ENCODE data around the gene ZNF668. TPM values are rescaled to one million over a fixed set of nuclear protein-coding genes. Genes with fewer than 3 reads are reported as not detected.

Gene ZNF668
- total and polyA plus RNA-seq, 4 donors, result 6.0 to 10.3 (median 7.0) TPM

DNA sequence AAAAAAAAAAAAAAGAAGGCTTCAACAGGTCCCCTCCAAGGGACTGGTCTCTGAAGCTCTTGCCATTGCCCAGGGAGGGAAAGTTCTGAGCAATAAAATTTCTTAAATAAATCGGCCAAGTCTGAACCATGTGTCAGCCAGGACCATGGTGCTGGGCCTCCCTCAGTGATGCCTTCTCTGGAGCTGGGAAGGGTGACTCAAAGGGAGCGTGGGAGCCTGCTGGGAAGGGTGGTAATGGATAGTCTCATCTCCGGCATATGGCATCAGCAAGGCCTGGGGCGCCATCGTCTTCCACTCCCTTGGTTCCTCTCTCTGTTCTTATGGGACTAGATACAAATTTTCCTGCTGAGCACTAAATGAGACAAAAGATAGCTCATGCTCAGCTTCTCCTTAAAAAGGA, 18.3 kb upstream of the ZNF668 start:
- Histone ChIP-seq H3K4me1 (ENCODE audit: control insufficient read depth in 1 of 2, insufficient read depth in 2 of 2, low read length in 2 of 2) (no peaks in the 10 kb centered on the region), H3K27me3 (ENCODE audit: control insufficient read depth in 1 of 2, insufficient read depth in 2 of 2, low read length in 1 of 2) (no peaks in the 10 kb centered on the region), H3K27ac (ENCODE audit: low read depth in 1 of 2, low read length in 2 of 2) (no peak overlapping the region), H3K36me3 (ENCODE audit: control insufficient read depth in 1 of 2, insufficient read depth in 2 of 2, low read length in 1 of 2) (no peaks in the 10 kb centered on the region), H3K9me3 (ENCODE audit: control insufficient read depth, low read length) (no peaks in the 10 kb centered on the region), H3K4me3 (ENCODE audit: low read length in 2 of 2) (no peak overlapping the region)
- ATAC-seq (ENCODE audit: low FRiP score) (no peak), DNase-seq (no peak)
- intact Hi-C loops (cut with DNase I), result loop anchor here in 1 of 2 donors (5.0 kb wide), 1 partner anchor 105 kb away; the partner anchor contains the start of gene HSD3B7
- WGBS, 2 donors, result 90 to 93% methylated on average over 5 of the region's 5 CpGs

DNA sequence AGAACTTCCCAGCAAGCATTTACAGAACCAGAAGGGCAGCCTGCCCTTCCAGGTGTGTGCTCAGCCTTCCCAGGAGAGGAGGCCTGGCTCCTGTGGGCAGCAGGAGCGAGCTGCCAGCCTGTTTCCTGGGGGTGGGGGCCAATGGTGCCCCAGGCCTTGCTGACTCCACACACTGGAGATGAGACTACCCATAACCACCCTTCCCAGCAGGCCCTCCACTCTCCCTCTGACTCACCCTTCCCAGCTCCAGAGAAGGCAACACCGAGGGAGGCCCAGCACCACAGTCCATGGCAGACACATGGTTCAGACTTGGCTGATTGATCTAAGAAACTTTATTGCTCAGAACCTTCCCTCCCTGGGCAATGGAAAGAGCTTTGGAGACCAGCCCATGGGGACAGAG, 16.5 kb upstream of the ZNF668 start:
- Histone ChIP-seq H3K4me1 (ENCODE audit: control insufficient read depth in 1 of 2, insufficient read depth in 2 of 2, low read length in 2 of 2) (no peaks in the 10 kb centered on the region), H3K27me3 (ENCODE audit: control insufficient read depth in 1 of 2, insufficient read depth in 2 of 2, low read length in 1 of 2) (no peaks in the 10 kb centered on the region), H3K36me3 (ENCODE audit: control insufficient read depth in 1 of 2, insufficient read depth in 2 of 2, low read length in 1 of 2) (no peaks in the 10 kb centered on the region), H3K27ac (ENCODE audit: low read depth in 1 of 2, low read length in 2 of 2) (no peak overlapping the region), H3K4me3 (ENCODE audit: low read length in 2 of 2) (no peak overlapping the region), H3K9me3 (ENCODE audit: control insufficient read depth, low read length) (no peaks in the 10 kb centered on the region)
- WGBS, 2 donors, result 83 to 90% methylated on average over 2 of the region's 2 CpGs
- intact Hi-C loops (cut with DNase I), result loop anchor here in 1 of 2 donors (5.0 kb wide), 1 partner anchor 103 kb away; the partner anchor contains the start of gene HSD3B7
- DNase-seq, result no peak
- ATAC-seq (ENCODE audit: low FRiP score), result no peak

DNA sequence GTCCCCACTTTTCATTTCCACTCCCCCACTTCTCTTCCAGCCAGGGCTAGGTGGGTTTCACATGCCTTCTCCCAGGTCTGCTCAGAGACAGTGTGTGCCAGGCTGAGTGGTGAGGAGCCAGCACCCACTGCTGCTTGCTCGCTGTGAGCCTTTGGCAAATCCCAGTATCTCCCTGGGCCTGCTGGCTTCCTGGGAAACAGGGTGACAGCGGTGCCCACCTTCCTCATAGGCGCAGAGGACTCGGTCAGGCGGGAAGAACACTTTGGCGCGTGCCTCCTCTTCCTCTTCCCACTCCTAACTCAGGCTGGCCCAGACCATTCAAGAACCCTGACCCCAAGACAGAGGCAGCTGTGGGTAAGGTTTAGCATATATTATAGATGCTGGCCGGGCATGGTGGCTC, 15.2 kb upstream of the ZNF668 start:
- 94 to 97% methylated on average over 8 of the region's 8 CpGs for WGBS, 2 donors
- no peak for ATAC-seq (ENCODE audit: low FRiP score)
- no peaks in the 10 kb centered on the region for H3K4me1 ChIP-seq (ENCODE audit: control insufficient read depth in 1 of 2, insufficient read depth in 2 of 2, low read length in 2 of 2)
- no peaks in the 10 kb centered on the region for H3K27me3 ChIP-seq (ENCODE audit: control insufficient read depth in 1 of 2, insufficient read depth in 2 of 2, low read length in 1 of 2)
- no peaks in the 10 kb centered on the region for H3K36me3 ChIP-seq (ENCODE audit: control insufficient read depth in 1 of 2, insufficient read depth in 2 of 2, low read length in 1 of 2)
- H3K4me3 ChIP-seq (ENCODE audit: low read length in 2 of 2), result no peak overlapping the region
- no peaks in the 10 kb centered on the region for H3K9me3 ChIP-seq (ENCODE audit: control insufficient read depth, low read length)
- intact Hi-C loops (cut with DNase I), result no loop called here
- DNase-seq, result no peak
- H3K27ac ChIP-seq (ENCODE audit: low read depth in 1 of 2, low read length in 2 of 2), result no peak overlapping the region

- no peak for ATAC-seq (ENCODE audit: low FRiP score)
- H3K27ac ChIP-seq (ENCODE audit: low read depth in 1 of 2, low read length in 2 of 2), result no peak within 1 kb of the TSS
- H3K9me3 ChIP-seq (ENCODE audit: control insufficient read depth, low read length), result no peaks in the 10 kb centered on the region
- DNase-seq, result peak in 1 of 2 donors; percentile 70
- 63 to 74% methylated on average over 15 of the region's 15 CpGs for WGBS, 2 donors
- no peaks in the 10 kb centered on the region for H3K4me1 ChIP-seq (ENCODE audit: control insufficient read depth in 1 of 2, insufficient read depth in 2 of 2, low read length in 2 of 2)
- no peaks in the 10 kb centered on the region for H3K27me3 ChIP-seq (ENCODE audit: control insufficient read depth in 1 of 2, insufficient read depth in 2 of 2, low read length in 1 of 2)
- no peak within 1 kb of the TSS for H3K4me3 ChIP-seq (ENCODE audit: low read length in 2 of 2)
- intact Hi-C loops (cut with DNase I), result no loop called here
- H3K36me3 ChIP-seq (ENCODE audit: control insufficient read depth in 1 of 2, insufficient read depth in 2 of 2, low read length in 1 of 2), result no peaks in the 10 kb centered on the region
These were observed 14.6 kb upstream of the ZNF668 start, which contains the start of gene PRSS53 for GRCh38 chr16:31088459-31089183. Gene PRSS53 (minus strand): TSS chr16:31088943. CDS start chr16:31088809, 134 bp downstream.

GRCh38 chr16:31087971-31088370, 13.9 kb upstream of the ZNF668 start:
- Histone ChIP-seq H3K9me3 (ENCODE audit: control insufficient read depth, low read length) (no peaks in the 10 kb centered on the region), H3K4me1 (ENCODE audit: control insufficient read depth in 1 of 2, insufficient read depth in 2 of 2, low read length in 2 of 2) (no peaks in the 10 kb centered on the region), H3K27ac (ENCODE audit: low read depth in 1 of 2, low read length in 2 of 2) (no peak overlapping the region), H3K27me3 (ENCODE audit: control insufficient read depth in 1 of 2, insufficient read depth in 2 of 2, low read length in 1 of 2) (no peaks in the 10 kb centered on the region), H3K4me3 (ENCODE audit: low read length in 2 of 2) (no peak overlapping the region), H3K36me3 (ENCODE audit: control insufficient read depth in 1 of 2, insufficient read depth in 2 of 2, low read length in 1 of 2) (no peaks in the 10 kb centered on the region)
- no peak for ATAC-seq (ENCODE audit: low FRiP score)
- no peak for DNase-seq
- intact Hi-C loops (cut with DNase I), result no loop called here
- WGBS, 2 donors, result 69 to 74% methylated on average over 5 of the region's 5 CpGs

DNA sequence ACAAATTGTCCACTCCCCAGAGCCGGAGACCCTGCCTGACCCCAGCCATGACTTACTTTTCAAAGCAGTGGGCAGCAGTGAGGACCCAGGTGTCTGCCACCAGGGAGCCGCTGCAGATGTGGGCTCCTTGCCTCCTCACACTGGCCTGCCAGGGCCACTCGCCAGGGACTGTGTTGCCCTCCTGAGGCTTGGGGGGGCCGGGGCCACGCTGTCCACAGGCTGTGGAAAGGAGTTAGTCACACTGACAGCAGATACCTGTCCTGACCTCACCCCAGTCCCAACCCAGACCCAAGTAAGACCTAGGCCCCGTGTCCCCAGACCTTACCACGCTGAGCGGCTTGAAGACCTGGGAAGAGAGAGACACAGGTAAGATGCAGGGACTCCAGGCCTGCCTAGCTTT, 13.4 kb upstream of the ZNF668 start:
- intact Hi-C loops (cut with DNase I), result no loop called here
- no peak overlapping the region for H3K27ac ChIP-seq (ENCODE audit: low read depth in 1 of 2, low read length in 2 of 2)
- DNase-seq (no peak), ATAC-seq (ENCODE audit: low FRiP score) (no peak)
- H3K27me3 ChIP-seq (ENCODE audit: control insufficient read depth in 1 of 2, insufficient read depth in 2 of 2, low read length in 1 of 2), result no peaks in the 10 kb centered on the region
- H3K4me3 ChIP-seq (ENCODE audit: low read length in 2 of 2), result no peak overlapping the region
- no peaks in the 10 kb centered on the region for H3K36me3 ChIP-seq (ENCODE audit: control insufficient read depth in 1 of 2, insufficient read depth in 2 of 2, low read length in 1 of 2)
- no peaks in the 10 kb centered on the region for H3K4me1 ChIP-seq (ENCODE audit: control insufficient read depth in 1 of 2, insufficient read depth in 2 of 2, low read length in 2 of 2)
- H3K9me3 ChIP-seq (ENCODE audit: control insufficient read depth, low read length), result no peaks in the 10 kb centered on the region
- WGBS, 2 donors, result 84 to 87% methylated on average over 8 of the region's 8 CpGs

DNA sequence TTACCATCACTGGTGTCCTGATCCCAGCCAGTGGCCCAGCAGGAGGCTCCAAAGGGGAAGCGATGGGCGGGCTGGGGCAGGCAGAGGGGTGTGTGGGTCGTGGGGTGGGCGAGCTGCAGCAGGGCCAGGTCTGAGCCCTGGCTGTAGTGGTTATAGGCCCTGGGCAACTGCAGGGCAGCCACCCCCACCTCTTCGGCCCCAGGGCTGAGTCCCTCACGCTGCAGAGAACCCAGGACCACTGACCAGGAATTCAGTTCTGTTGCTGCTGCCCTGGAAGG, 12.5 kb upstream of the ZNF668 start:
- 84 to 94% methylated on average over 6 of the region's 6 CpGs for WGBS, 2 donors
- no peak for ATAC-seq (ENCODE audit: low FRiP score)
- Histone ChIP-seq H3K27ac (ENCODE audit: low read depth in 1 of 2, low read length in 2 of 2) (no peak overlapping the region), H3K27me3 (ENCODE audit: control insufficient read depth in 1 of 2, insufficient read depth in 2 of 2, low read length in 1 of 2) (no peaks in the 10 kb centered on the region), H3K4me3 (ENCODE audit: low read length in 2 of 2) (no peak overlapping the region), H3K36me3 (ENCODE audit: control insufficient read depth in 1 of 2, insufficient read depth in 2 of 2, low read length in 1 of 2) (no peaks in the 10 kb centered on the region), H3K9me3 (ENCODE audit: control insufficient read depth, low read length) (no peaks in the 10 kb centered on the region), H3K4me1 (ENCODE audit: control insufficient read depth in 1 of 2, insufficient read depth in 2 of 2, low read length in 2 of 2) (no peaks in the 10 kb centered on the region)
- intact Hi-C loops (cut with DNase I), result no loop called here
- DNase-seq, result no peak

DNA sequence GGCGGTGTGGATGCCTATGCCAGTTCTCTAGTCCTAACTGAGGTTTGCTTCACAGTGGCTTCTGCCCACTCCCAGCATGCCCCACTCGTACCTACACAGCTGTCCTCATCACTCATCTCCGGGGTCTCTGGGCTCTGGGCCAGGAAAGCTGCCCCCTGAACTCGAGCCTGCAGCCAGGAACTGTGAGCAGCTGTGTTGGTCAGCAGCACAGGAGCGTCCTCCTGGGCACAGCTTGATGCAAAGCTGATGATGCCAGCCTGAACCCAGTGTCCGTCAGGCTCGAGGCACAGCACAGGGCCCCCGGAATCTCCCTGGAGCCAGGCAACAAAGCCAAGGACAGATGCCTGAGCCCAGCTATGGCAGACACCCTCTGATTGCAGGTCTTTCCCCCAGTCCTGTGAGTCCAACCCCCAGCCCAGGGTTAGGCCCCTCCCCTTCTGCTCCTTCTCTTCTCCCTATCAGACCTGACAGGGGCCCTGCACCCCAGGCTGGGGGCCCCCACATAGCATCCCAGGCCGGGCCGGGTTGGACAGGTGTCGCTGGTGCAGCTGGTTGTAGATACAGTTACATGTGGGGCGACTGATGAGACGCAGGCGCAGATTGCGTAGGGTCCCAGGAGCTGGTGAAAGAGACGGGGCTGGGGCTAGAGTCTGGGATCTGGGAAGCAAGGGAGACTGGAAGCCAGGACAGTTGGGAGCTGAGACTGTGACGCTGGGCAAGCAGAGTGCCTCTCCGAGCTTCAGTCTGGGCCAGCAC, 12.0 kb upstream of the ZNF668 start:
- no peak overlapping the region for H3K27ac ChIP-seq (ENCODE audit: low read depth in 1 of 2, low read length in 2 of 2)
- H3K4me1 ChIP-seq (ENCODE audit: control insufficient read depth in 1 of 2, insufficient read depth in 2 of 2, low read length in 2 of 2), result no peaks in the 10 kb centered on the region
- intact Hi-C loops (cut with DNase I), result no loop called here
- no peak overlapping the region for H3K4me3 ChIP-seq (ENCODE audit: low read length in 2 of 2)
- DNase-seq (peak in 1 of 2 donors; percentile 73), ATAC-seq (ENCODE audit: low FRiP score) (no peak)
- no peaks in the 10 kb centered on the region for H3K9me3 ChIP-seq (ENCODE audit: control insufficient read depth, low read length)
- no peaks in the 10 kb centered on the region for H3K27me3 ChIP-seq (ENCODE audit: control insufficient read depth in 1 of 2, insufficient read depth in 2 of 2, low read length in 1 of 2)
- 78 to 83% methylated on average over 18 of the region's 18 CpGs for WGBS, 2 donors
- H3K36me3 ChIP-seq (ENCODE audit: control insufficient read depth in 1 of 2, insufficient read depth in 2 of 2, low read length in 1 of 2), result no peaks in the 10 kb centered on the region

DNA sequence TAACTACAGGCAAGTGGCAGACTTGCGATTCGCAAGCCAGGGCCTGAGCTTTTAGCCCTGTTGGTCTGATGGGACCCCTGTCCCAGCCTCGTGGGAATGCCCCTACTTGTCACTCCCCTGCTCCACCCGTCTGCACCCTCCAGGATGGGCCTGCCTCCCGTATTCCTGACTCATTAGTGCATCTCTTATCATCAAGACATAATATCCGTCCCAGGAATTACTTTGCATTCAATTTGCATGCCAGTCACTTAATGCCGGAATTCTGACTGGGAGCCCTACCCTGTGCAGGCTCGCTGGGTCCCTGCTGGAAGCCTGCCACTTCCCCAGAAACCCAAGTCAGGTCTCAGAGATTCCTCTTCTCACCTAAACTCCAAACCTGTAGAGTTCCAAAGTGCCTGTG, 11.4 kb upstream of the ZNF668 start:
- WGBS, 2 donors, result 72% methylated on average over 8 of the region's 8 CpGs
- H3K36me3 ChIP-seq (ENCODE audit: control insufficient read depth in 1 of 2, insufficient read depth in 2 of 2, low read length in 1 of 2), result no peaks in the 10 kb centered on the region
- intact Hi-C loops (cut with DNase I), result no loop called here
- H3K4me1 ChIP-seq (ENCODE audit: control insufficient read depth in 1 of 2, insufficient read depth in 2 of 2, low read length in 2 of 2), result no peaks in the 10 kb centered on the region
- DNase-seq (no peak), ATAC-seq (ENCODE audit: low FRiP score) (no peak)
- H3K4me3 ChIP-seq (ENCODE audit: low read length in 2 of 2), result no peak overlapping the region
- no peak overlapping the region for H3K27ac ChIP-seq (ENCODE audit: low read depth in 1 of 2, low read length in 2 of 2)
- H3K9me3 ChIP-seq (ENCODE audit: control insufficient read depth, low read length), result no peaks in the 10 kb centered on the region
- H3K27me3 ChIP-seq (ENCODE audit: control insufficient read depth in 1 of 2, insufficient read depth in 2 of 2, low read length in 1 of 2), result no peaks in the 10 kb centered on the region

All from aorta (tissue), 5 donors.